ENCODE data around the gene GADD45G. TPM values are rescaled to one million over a fixed set of nuclear protein-coding genes. Genes with fewer than 3 reads are reported as not detected.

Gene GADD45G
- polyA plus RNA-seq, 1 donor from 2014 or later: 161 TPM

- Histone ChIP-seq H3K36me3 (ENCODE audit: insufficient read depth, low read length) (no peaks in the 10 kb centered on the region), H2AFZ (ENCODE audit: low read depth, low read length) (no peak overlapping the region), H3K79me2 (replicated peaks; ENCODE audit: insufficient read depth, low read length) (no peaks in the 10 kb centered on the region), H3K9me2 (ENCODE audit: insufficient read depth, low read length) (no peaks in the 10 kb centered on the region), H3K4me3 (ENCODE audit: low read length) (no peak overlapping the region), H4K20me1 (ENCODE audit: insufficient read depth) (no peaks in the 10 kb centered on the region), H3K27me3 (ENCODE audit: insufficient read depth, low read depth, low read length) (no peaks in the 10 kb centered on the region), H3K9me3 (ENCODE audit: low read length) (no peaks in the 10 kb centered on the region), H3F3A (ENCODE audit: insufficient read depth, low read length, poor library complexity, severe bottlenecking) (no peaks in the 10 kb centered on the region), H3K9ac (ENCODE audit: low read length) (no peak overlapping the region), H3K27ac (ENCODE audit: low read length) (no peak overlapping the region), H3K4me2 (ENCODE audit: low read length) (no peak overlapping the region)
- TF ChIP-seq RAD21 (conservative IDR thresholded peaks at IDR 0.05) (no peak), EP300 (conservative IDR thresholded peaks at IDR 0.05; ENCODE audit: poor library complexity, severe bottlenecking) (no peak), EZH2 (IDR thresholded peaks at IDR 0.05; ENCODE audit: borderline replicate concordance, insufficient read depth, low read length, poor library complexity, severe bottlenecking) (no peak), SMC3 (conservative IDR thresholded peaks at IDR 0.05; ENCODE audit: poor library complexity) (no peak), REST (IDR thresholded peaks at IDR 0.05; ENCODE audit: borderline replicate concordance) (no peak), CTCF (IDR thresholded peaks at IDR 0.05; ENCODE audit: poor library complexity, severe bottlenecking) (no peak), TAF1 (IDR thresholded peaks at IDR 0.05; ENCODE audit: low read depth) (no peak), POLR2AphosphoS5 (IDR thresholded peaks at IDR 0.05) (no peak)
These were observed 37.2 kb downstream of the GADD45G start for GRCh38 chr9:89641980-89642379.

GRCh38 chr9:89642789-89643188 lies 38.0 kb downstream of the GADD45G start:
- no peaks in the 10 kb centered on the region for H3K9me2 ChIP-seq (ENCODE audit: insufficient read depth, low read length)
- TF ChIP-seq EP300 (conservative IDR thresholded peaks at IDR 0.05; ENCODE audit: poor library complexity, severe bottlenecking) (no peak), SMC3 (conservative IDR thresholded peaks at IDR 0.05; ENCODE audit: poor library complexity) (no peak), POLR2AphosphoS5 (IDR thresholded peaks at IDR 0.05) (no peak), EZH2 (IDR thresholded peaks at IDR 0.05; ENCODE audit: borderline replicate concordance, insufficient read depth, low read length, poor library complexity, severe bottlenecking) (no peak), REST (IDR thresholded peaks at IDR 0.05; ENCODE audit: borderline replicate concordance) (no peak), MXI1 (conservative IDR thresholded peaks at IDR 0.05; ENCODE audit: poor library complexity, severe bottlenecking) (no peak), RAD21 (conservative IDR thresholded peaks at IDR 0.05) (no peak), TAF1 (IDR thresholded peaks at IDR 0.05; ENCODE audit: low read depth) (no peak), CTCF (IDR thresholded peaks at IDR 0.05; ENCODE audit: poor library complexity, severe bottlenecking) (no peak)
- no peak overlapping the region for H3K9ac ChIP-seq (ENCODE audit: low read length)
- no peaks in the 10 kb centered on the region for H3K9me3 ChIP-seq (ENCODE audit: low read length)
- no peaks in the 10 kb centered on the region for H3K79me2 ChIP-seq (replicated peaks; ENCODE audit: insufficient read depth, low read length)
- no peak overlapping the region for H3K4me2 ChIP-seq (ENCODE audit: low read length)
- no peak overlapping the region for H3K27ac ChIP-seq (ENCODE audit: low read length)
- no peaks in the 10 kb centered on the region for H3K27me3 ChIP-seq (ENCODE audit: insufficient read depth, low read depth, low read length)
- H4K20me1 ChIP-seq (ENCODE audit: insufficient read depth): no peaks in the 10 kb centered on the region
- H3F3A ChIP-seq (ENCODE audit: insufficient read depth, low read length, poor library complexity, severe bottlenecking): no peaks in the 10 kb centered on the region
- no peaks in the 10 kb centered on the region for H3K36me3 ChIP-seq (ENCODE audit: insufficient read depth, low read length)
- no peak overlapping the region for H3K4me3 ChIP-seq (ENCODE audit: low read length)
- H2AFZ ChIP-seq (ENCODE audit: low read depth, low read length): no peak overlapping the region
